NCI-H748 (cell line): Measurements from ENCODE around the gene UGT1A6.

Experiments
- DNase-seq: peaks from one replicate; lab custom pipeline; 2025; ENCODE audit not compliant: unreplicated experiment; lab: John Stamatoyannopoulos, UW

The UGT1A6 gene

GRCh38 chr2:233764264-233764663 lies 71.6 kb downstream of the UGT1A6 start:
- DNase-seq: no peak

GRCh38 chr2:233764761-233765160 lies 72.1 kb downstream of the UGT1A6 start:
- DNase-seq: no peak

- DNase-seq: peak; percentile 19
These were observed 73.7 kb downstream of the UGT1A6 start for GRCh38 chr2:233766416-233766815.

DNA sequence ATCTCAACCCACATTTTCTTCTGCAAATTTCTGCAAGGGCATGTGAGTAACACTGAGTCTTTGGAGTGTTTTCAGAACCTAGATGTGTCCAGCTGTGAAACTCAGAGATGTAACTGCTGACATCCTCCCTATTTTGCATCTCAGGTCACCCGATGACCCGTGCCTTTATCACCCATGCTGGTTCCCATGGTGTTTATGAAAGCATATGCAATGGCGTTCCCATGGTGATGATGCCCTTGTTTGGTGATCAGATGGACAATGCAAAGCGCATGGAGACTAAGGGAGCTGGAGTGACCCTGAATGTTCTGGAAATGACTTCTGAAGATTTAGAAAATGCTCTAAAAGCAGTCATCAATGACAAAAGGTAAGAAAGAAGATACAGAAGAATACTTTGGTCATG lies 75.4 kb downstream of the UGT1A6 start:
- peak; percentile 77 for DNase-seq

DNA sequence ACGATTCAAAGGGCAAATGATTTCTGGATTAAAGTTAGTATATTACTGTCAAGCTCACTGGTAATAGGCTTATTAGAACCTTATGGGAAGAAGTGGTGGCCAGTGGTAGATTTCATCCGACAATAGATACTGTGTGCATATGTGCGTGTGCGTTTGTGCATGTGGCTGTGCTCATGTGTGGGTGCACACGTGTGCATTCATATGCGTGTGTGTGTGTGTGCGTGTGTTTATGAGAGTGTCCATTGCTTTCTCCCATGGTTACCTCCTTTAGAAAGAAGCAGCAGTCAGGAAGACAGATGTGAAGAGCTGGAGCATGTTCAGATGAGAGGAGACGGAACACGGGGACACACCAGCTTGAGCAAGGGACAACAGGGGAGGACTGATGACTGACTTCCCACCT lies 76.6 kb downstream of the UGT1A6 start:
- no peak for DNase-seq

DNA sequence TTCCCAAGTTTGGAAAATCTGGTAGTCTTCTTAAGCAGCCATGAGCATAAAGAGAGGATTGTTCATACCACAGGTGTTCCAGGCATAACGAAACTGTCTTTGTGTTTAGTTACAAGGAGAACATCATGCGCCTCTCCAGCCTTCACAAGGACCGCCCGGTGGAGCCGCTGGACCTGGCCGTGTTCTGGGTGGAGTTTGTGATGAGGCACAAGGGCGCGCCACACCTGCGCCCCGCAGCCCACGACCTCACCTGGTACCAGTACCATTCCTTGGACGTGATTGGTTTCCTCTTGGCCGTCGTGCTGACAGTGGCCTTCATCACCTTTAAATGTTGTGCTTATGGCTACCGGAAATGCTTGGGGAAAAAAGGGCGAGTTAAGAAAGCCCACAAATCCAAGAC lies 79.5 kb downstream of the UGT1A6 start:
- no peak for DNase-seq

DNA sequence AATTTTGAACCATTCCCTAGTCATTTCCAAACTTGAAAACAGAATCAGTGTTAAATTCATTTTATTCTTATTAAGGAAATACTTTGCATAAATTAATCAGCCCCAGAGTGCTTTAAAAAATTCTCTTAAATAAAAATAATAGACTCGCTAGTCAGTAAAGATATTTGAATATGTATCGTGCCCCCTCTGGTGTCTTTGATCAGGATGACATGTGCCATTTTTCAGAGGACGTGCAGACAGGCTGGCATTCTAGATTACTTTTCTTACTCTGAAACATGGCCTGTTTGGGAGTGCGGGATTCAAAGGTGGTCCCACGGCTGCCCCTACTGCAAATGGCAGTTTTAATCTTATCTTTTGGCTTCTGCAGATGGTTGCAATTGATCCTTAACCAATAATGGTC lies 79.9 kb downstream of the UGT1A6 start:
- no peak for DNase-seq

DNA sequence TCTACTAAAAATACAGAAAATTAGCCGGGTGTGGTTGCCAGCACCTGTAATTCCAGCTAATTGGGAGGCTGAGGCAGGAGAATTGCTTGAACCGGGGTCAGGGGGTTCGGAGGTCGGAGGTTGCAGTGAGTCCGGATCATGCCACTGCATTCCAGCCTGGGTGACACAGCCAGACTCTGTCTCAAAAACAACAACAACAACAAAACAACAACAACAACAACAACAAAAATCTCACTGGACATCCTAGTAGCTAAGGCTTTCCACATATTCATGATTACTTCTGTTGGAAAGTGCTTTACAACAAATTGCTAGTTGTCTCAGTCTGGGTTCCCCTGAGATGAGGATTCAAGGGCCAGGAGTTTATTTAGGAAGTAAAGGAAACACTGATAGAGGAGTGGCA lies 81.2 kb downstream of the UGT1A6 start:
- no peak for DNase-seq

DNA sequence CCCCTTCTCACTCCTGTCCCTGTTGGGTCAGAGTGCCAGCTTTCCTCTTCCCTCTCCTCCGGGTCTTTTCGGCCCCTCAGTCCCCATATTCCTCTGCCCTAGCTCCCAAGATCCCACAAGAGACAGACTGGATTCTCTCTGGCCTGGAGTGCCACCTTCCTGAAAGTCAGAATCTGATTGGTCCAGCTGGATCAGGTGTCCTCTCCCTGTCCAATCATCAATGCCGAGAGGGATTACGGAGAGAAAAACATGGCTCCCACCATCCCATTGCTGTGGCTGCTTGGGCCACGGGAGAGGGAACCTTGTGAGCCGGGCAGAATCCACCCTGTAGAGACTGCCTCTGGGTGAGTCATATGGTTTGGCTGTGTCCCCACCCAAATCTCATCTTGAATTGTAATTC lies 82.7 kb downstream of the UGT1A6 start:
- no peak for DNase-seq

- no peak for DNase-seq
These were observed 85.3 kb downstream of the UGT1A6 start, which contains the start of gene MROH2A for GRCh38 chr2:233778030-233778429. Gene MROH2A, plus strand, starts transcription at chr2:233778330. Its CDS starts 1,029 bp downstream, at chr2:233779359.

DNA sequence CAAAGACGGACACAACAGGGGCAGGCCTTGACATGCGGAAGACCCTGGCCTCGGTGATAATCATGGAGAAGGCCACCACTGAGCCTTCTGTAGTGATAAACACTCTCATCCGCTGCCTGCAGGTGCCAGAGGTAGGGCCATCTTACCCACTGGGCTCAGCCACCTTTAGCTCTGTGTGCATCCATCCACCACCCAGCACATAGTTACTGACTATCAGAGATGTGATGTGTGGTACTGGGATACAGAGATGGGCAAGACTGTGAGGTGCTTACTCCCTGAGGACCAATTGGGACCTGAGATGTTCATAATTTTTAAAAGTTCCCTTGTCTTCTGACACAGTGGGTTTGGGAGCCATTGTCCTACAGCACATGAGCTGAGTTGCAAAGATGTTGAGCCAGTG lies 87.0 kb downstream of the UGT1A6 start:
- DNase-seq: no peak

DNA sequence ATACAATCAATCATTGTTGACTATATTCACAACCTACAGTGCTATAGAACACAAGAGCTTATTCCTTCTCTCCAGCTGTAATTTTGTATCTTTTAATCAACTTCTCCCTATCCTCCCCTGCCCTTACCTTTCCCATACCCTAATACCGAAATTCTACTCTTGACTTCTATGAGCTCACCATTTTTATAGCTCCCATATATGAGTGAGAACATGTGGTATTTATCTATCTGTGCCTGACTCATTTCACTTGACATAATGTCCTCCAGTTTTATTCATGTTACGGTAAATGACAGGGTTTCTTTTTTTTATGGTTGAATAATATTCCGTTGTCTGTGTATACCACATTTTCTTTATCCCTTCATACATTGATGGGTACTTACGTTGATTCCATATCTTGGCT lies 88.1 kb downstream of the UGT1A6 start:
- no peak for DNase-seq

GRCh38 chr2:233789554-233789953 lies 96.9 kb downstream of the UGT1A6 start:
- DNase-seq: no peak

GRCh38 chr2:233791151-233791882 lies 98.6 kb downstream of the UGT1A6 start:
- DNase-seq: no peak

DNA sequence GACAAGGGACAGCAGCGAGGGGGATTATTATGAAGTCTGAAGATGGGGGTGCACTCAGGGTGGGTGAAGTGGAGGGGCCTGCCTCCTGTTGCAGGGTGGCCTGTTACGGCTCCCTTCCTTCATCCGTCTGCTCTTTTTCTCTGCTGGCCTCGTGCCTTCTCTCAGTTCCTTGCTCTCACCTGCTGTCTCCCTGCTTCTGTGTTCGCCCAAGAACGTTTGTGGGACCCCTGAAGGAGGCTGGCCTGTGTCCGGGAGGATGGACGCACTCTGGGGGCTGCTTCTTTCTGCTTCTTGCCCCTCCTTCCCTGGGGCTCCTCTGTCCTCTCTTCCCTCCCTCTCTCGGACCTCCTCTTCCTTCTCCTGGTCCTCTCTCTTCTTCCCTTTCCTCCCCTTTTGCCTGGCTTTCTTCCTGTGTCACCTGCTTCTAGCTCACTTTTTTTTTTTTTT lies 99.2 kb downstream of the UGT1A6 start:
- DNase-seq: no peak

DNA sequence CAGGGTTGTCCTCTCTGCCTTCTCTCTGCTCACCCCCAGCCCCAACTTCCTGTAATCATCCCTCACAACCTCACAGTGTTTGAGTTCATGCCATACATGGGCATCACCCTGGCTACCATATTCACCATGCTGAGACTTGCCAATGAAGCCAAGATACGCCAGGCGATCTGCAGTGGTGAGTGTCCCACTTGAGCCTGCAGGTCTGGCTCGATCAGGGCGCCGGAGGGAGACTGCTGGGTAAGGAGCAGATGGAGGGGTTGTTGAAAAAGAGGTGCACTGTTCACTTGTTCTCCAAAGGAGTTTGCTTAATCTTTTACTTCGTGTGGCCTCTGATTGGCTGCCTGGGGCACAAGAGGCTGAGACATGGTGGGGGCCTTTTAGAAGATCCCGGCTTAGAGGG lies 100.0 kb downstream of the UGT1A6 start:
- no peak for DNase-seq

DNA sequence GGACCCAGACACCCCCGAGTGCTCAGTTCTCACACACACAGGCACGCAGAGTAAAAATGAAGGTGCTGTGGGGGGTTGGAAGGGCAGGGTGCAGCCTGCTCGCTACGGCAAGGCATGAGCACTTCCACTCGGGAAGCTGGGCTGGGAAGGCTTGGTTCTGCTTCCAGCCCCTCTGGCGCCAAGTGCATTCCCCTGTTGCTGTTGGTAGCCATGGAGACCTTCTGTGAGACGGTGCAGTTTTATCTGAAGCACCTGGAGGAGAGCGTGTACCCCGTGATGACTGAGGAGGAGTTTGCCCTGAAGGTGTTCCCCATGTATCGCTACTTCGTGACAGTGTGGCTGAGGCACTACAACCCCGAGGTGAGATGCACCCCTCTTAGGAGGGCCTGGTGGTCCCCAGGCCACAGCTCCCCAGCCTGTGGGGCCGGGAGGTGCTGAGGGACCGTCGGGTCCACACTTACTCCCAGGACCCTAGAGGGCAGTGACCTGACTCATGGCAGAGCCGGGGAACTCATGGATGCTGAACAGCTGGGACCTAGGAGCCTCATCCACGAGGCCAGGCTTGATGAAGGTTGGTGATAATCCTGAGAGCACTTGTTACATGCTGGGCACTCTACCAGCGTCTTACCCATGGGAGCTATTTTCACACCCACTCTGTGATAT lies 100.9 kb downstream of the UGT1A6 start:
- DNase-seq: peak; percentile 55

DNA sequence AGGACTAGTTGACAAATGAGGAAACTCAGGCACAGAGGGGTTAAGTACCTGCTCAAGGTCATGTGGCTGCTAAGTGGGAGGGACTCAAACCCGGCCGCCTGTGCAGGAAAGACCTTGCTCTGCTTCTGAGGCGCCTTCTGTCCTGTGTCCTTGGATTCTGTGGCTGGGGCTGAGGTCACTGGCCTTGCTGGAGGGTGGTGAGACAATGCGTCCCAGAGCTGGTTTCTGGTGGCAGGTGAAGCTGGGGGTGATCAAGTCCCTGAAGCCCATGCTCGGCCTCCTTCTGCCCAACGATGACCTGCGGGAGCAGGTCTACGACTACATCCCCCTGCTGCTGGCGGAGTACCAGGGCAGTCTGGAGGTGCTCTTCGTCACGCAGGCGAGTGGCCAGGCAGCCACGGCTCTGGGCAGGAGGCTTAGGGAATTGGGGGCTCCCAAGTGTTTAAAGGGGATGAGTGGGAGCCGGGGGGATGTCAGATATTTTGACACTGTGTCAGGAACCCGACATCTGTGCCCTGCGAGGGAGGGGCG lies 101.5 kb downstream of the UGT1A6 start:
- DNase-seq: no peak

GRCh38 chr2:233795735-233796171 lies 103.1 kb downstream of the UGT1A6 start:
- DNase-seq: no peak

DNA sequence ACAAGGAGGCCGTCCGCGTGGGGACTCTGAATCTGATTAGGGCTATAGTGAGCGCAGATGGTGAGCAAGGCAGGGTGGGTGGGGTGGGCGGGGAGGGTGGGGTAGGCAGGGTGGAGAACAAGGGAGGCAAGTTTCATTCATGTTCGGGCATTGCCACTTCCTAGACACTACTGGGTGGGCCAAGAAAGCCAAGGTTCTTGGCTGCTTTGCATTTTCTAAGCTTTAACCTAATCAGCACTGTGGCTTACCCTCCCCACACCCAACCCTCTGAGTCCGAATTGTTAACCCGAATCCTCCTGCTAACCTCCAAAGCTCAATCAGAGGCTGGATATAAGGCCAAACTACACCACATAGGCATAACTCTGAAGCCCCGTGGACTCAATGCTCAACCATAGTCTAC lies 103.6 kb downstream of the UGT1A6 start:
- DNase-seq: no peak

DNA sequence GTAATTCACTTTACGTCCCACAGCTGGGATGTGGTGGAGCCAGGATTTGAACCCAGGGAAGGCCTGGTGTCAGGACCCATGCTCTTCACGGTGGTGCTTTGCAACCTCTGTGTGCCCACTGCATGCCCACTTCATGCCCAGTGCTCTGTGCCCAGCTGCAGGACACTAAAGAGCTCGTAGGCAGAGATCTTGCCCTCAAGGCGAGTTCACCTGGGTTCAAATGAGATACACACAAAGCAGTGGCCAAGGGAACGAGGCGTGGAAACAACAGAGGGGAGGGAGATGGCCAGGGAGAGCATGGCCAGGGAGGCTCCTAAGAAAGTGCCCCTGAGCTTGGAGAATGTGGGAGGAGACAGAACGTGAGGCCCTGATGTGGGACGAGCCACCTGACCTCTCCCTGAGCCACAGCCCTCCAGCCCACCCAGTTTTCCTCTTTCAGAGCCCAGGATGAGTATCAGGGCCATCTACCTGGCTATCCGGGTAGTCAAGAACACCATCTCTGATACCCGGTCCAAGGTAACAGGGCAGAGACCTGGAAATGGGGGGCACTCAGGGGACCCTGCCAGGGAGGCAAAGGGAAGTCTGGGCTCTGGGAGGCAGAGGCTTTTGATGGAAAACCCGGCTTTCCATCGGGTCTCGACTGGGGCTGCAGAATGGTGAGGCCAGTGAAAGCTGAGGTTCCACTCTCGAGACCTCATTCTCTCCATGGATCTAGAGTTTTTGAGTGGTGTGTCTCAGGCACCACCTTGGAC lies 105.8 kb downstream of the UGT1A6 start:
- DNase-seq: no peak
